ENCODE data around the gene CEL.
"Not testable (repeated sequence)": the region's sequence is repeated elsewhere in the genome, so short reads cannot be mapped to it uniquely, and the experiment has no call there.

Gene CEL

DNA sequence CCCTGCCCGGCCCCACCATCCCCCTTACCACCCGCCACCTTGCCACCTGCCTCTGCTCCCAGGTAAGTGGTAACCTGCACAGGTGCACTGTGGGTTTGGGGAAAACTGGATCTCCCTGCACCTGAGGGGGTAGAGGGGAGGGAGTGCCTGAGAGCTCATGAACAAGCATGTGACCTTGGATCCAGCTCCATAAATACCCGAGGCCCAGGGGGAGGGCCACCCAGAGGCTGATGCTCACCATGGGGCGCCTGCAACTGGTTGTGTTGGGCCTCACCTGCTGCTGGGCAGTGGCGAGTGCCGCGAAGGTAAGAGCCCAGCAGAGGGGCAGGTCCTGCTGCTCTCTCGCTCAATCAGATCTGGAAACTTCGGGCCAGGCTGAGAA is at the start of gene CEL:
Gene CEL, plus strand, starts transcription at position 218 of the 382 bp plus-strand sequence. Its CDS starts 22 bp downstream, at position 240.
- not testable (repeated sequence) for DNase-seq (ENCODE audit: low spot score)

DNA sequence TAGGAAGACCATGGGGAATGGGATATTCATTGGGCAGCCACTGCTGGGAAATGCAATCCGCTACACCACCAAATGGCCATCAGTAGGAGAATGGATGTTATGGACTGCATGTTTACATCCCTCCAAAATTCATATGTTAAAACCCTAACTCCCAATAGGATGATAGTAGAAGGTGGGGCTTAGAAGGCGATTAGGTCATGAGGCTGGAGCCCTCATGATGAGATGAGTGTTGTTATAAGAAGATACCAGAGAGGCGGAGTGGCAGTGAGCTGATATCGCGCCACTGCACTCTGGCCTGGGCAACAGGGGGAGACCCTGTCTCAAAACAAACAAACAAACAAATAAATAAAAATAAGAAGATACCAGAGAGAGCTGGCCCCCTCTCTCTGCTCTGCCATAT is 47.1 kb upstream of the CEL start:
- DNase-seq (ENCODE audit: low spot score): no peak

GRCh38 chr9:133023117-133023890 is 38.5 kb upstream of the CEL start:
- DNase-seq (ENCODE audit: low spot score): no peak

GRCh38 chr9:133026426-133026825 is 35.4 kb upstream of the CEL start:
- no peak for DNase-seq (ENCODE audit: low spot score)

- no peak for DNase-seq (ENCODE audit: low spot score)
Observed at GRCh38 chr9:133027134-133027533, 34.6 kb upstream of the CEL start.

GRCh38 chr9:133028221-133028620 is 33.6 kb upstream of the CEL start:
- DNase-seq (ENCODE audit: low spot score): no peak

DNA sequence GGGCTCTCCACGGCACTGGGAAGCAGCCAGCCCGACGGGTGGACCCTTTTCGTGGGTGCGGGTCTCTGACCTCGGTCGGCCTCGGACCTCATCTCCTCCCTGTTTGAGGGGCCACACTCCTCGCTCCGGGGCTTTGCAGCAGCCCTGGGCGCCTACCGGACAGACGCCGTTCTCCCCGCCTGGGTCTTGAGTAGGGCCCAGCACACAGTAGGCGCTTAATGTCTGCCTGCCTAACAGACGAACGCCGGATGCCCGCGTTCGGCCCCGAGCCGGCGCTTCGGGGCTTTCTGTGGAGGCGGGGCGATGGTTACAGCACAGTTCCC is 31.8 kb upstream of the CEL start:
- DNase-seq (ENCODE audit: low spot score): no peak

DNA sequence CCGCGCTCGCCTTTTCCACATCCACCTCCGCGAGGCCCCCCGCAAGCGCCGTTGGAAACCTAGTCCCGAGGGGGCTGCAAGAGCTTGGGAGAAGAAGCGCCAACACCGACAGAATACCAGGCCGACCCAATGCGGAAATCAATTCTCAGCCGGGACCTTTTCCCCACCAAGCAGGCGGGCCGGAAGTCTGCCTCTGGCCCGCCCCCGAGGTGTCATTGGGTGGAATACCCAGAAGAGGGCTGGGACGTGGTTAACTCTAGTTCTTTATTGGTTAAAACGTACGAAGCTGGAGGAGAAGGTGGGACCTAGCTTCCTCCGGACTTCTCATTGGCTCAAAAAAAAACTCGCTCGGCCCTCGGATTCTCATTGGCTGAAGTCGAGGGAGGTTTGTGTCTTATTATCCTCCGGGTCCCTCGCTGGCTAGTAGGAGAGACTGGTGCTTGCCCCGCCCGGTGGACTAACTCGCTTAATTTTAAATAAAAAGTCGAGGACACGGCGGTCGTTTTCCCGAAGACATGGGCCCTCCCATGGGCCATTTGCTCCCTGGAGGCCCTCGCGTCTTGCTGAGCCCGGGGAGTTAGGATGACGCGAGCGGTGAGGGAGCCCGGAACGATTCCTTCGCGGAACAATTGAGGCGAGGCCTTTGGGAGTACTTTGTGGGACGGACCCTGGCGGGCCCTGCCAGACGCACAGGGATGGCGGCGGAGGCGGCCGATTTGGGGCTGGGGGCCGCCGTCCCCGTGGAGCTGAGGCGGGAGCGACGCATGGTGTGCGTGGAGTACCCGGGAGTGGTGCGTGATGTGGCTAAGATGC is 31.3 kb upstream of the CEL start, which contains the start of gene GTF3C5:
Gene GTF3C5, plus strand, starts transcription at position 681 of the 813 bp plus-strand sequence. Its CDS starts 15 bp downstream, at position 696.
- DNase-seq (ENCODE audit: low spot score): peak; percentile 95

- no peak for DNase-seq (ENCODE audit: low spot score)
Observed at GRCh38 chr9:133031130-133031422, 30.7 kb upstream of the CEL start.

DNA sequence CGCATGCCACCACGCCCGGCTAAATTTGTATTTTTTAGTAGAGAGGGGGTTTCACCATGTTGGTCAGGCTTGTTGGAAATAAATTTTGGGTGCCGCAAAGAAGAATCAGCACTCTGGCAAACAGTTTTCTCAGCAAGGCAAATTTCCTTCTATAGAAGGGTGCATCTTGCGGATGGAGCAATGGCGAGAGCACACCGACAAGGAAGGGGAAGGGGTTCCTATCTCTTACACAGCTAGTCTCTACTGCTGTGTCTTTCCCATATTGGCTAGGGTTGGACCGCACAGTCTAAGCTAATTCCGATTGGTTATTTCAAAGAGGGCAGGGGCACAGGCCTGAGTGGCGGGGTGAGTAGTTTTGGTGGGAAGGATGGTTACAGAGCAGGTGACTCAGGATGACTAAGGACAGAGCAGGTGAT is 30.3 kb upstream of the CEL start:
- no peak for DNase-seq (ENCODE audit: low spot score)

DNA sequence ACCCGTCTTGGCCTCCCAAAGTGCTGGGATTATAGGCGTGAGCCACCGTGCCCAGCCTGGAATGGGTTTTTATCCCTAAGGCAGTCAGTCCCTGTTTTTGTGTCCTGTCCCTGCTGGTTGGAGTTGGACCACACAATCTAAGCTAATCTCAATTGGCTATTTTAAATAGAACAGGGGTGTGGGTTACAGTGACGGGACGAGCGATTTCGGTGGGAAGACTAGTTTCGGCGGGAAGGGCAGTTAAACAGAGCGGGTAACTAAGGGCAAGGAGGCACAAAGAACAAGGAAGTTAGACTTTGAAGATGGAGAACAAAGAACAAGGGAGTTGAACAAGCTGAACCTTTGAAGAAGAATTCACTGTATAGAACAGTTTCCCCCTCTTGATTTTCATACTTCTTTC is 29.6 kb upstream of the CEL start:
- DNase-seq (ENCODE audit: low spot score): no peak

- DNase-seq (ENCODE audit: low spot score): no peak
Observed at GRCh38 chr9:133035669-133036068, 26.1 kb upstream of the CEL start.

- no peak for DNase-seq (ENCODE audit: low spot score)
Observed at GRCh38 chr9:133037775-133038515, 23.8 kb upstream of the CEL start.

GRCh38 chr9:133040892-133041479 is 20.8 kb upstream of the CEL start:
- not testable (repeated sequence) for DNase-seq (ENCODE audit: low spot score)

DNA sequence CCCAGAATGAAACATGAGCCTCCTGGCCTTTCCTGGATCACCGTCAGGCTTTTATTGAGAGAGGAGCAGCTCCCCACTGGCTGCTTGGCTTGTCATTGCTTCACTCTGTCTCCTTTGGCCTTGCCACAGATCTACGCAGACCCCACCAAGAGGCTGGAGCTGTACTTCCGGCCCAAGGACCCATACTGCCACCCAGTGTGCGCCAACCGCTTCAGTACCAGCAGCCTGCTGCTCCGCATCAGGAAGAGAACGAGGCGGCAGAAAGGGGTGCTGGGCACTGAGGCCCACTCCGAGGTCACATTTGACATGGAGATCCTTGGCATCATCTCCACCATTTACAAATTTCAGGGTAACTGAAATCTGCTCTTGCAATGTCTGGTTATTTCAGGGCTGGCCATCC is 19.8 kb upstream of the CEL start:
- DNase-seq (ENCODE audit: low spot score): no peak

- no peak for DNase-seq (ENCODE audit: low spot score)
Observed at GRCh38 chr9:133042676-133043075, 19.1 kb upstream of the CEL start.

DNA sequence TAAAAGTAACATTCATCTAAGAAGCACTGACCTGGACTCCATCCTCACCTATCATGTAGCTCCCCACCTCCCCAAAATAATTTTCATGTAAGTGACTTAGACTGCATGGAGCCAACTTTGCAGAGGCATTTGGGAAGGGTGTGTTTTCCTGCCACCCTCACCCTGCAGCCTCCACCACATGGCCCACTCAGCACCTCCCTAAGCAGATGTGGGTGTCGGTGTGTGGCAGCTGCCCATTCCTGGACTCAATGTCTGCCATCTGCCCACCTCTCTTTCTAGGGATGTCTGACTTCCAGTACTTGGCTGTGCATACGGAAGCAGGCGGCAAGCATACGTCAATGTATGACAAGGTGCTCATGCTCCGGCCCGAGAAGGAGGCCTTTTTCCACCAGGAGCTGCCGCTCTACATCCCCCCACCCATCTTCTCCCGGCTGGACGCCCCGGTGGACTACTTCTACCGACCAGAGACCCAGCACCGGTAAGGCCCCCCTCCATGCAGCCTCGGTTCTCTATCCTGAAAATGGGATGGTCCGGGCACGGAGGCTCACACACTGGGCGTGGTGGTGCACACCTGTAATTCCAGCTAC is 18.2 kb upstream of the CEL start:
- DNase-seq (ENCODE audit: low spot score): no peak

DNA sequence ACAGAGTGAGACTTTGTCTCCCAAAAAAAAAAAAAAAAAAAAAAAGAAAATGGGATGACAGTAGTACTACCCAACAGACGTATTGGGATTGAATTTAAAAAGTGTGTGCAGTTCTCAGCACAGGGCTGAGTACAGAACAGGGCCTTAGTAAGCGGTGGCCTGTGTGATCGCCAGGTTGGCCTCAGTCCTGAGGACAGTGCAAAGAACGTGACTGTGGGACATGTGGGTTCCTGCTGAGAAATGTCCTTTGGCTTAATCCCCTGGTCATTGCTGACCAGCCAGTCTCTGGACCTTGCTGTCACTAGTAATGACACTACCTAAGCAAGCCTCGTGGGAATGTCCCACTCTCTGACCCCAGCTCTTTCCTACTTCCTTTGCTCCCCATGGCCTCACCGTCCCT is 17.7 kb upstream of the CEL start:
- DNase-seq (ENCODE audit: low spot score): no peak

DNA sequence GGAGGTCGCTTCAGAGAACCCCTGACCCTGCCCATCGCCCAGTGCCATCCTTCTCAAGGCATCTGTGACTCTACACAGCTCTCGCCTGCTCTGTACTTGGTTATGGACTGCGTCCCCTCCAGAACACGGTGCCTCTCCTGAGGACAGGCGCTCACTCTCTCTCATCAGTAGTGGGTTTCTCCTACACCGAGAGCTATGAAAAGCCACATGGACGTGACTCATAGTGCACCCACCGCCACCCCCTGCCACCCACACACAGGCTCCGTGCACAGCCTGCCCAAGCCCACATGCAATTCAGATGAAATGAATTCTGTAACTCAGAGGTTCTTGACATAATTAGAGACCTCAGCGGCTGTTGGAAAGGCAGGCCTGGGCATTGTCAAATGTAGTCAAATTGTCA is 17.1 kb upstream of the CEL start:
- DNase-seq (ENCODE audit: low spot score): no peak

GRCh38 chr9:133045132-133045531 is 16.6 kb upstream of the CEL start:
- DNase-seq (ENCODE audit: low spot score): no peak

DNA sequence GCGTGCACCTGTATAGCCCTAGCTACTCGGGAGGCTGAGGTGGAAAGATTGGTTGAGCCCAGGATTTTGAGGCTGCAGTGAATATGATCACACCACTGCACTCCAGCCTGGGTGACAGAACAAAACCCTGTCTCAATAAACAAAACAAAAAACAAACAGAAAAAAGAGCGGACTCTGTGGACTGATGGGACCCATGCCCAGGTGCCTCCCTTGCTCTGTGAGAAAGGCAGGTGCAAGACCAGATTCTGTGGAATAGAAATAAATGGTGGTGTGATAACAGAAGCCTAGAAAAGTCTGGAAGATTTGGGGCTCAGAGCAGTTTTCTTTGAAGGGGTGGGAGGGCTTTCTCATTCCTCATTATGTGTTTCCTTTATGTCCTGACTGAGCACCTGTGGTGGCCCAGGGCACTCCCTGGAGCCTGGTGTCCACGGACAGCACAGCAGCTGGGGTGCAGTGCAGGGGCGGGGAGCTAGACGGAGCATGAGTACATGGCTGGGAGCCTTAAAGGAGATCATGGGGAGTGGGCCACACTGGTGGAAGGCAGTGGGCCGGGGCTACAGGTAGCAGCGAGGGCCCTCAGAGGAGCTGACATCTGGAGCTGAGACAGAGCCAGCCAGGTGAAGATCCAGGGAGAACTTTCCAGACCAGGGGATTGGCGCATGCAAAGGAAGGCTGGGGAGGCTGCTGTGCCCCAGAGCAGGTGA is 15.4 kb upstream of the CEL start:
- no peak for DNase-seq (ENCODE audit: low spot score)

DNA sequence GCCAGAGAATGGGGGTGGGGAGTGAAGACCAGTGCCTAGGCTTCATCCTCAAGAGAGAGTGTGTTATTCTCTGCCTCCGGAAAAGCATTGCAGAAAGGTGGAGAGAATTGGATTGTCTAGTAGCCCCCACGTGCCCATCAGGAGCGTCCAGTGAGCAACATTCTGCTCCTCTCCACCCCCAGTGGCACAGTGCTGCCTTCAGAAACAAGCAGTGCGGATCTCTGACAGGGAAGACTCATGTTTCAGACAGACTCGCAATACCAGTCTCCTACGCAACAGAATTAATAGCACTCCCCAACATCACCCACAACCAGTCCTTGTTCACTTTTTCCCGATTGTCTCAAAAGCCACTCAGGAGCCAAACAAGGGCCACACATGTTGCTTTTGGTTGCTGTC is 14.9 kb upstream of the CEL start:
- no peak for DNase-seq (ENCODE audit: low spot score)

All from ecto neural progenitor cell (in vitro differentiated cells).